Hematopoietic multipotent progenitor cell treated with erythropoietin and hydrocortisone succinate and interleukin-3 and kit ligand, for 8 days (in vitro differentiated cells): ENCODE results near the gene PSD.

Experiments used
- DNase-seq: peaks from one replicate; pipeline ENCODE4 v3.0.0-alpha.2; 2015

The PSD gene

DNA sequence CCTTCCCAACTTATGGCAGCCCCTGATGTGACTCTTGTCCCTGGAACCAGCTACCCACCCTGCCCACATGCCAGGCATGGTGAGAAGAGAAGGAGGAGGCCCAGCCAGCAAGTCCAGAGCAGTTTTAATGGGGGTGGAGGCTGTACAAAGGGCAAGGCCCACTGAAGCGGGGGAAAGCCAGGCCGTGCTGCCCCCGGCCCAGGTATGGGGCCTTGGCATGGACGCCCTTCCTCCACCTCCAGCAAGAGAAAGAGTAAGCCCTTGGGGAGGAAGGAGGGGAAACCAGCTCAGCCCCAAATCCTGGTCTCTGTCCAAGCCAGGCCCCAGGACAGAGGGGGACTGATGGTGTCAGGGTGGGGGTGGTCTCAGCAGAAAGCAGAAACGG is 16.1 kb downstream of the PSD start:
- DNase-seq: no peak

- DNase-seq: no peak
These were observed 16.7 kb downstream of the PSD start for GRCh38 chr10:102401735-102402511.

DNA sequence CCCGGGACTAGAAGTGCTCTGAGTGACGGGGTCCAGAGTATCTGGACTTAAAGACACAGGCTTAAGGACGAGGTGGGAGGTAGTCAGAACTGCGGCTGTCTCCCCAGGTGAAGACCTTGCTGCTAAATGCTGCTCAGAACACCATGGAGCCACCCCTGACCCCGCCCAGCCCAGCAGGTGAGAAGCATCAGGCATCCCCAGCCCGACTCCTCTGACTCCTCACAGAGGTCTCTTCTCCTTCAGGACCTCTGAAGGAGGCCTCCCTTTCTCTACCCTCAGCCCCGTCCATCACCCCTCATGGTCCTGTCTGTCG is 17.3 kb downstream of the PSD start:
- DNase-seq: no peak

- DNase-seq: no peak
These were observed 17.8 kb downstream of the PSD start for GRCh38 chr10:102400598-102401341.

DNA sequence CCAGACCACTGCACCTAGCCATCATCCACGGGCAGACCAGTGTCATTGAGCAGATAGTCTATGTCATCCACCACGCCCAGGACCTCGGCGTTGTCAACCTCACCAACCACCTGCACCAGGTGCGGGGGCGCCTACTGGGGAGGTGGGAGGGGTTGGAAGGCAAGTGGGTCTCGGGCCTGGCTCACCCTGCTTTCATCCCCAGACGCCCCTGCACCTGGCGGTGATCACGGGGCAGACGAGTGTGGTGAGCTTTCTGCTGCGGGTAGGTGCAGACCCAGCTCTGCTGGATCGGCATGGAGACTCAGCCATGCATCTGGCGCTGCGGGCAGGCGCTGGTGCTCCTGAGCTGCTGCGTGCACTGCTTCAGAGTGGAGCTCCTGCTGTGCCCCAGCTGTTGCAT is 18.5 kb downstream of the PSD start:
- DNase-seq: no peak

DNA sequence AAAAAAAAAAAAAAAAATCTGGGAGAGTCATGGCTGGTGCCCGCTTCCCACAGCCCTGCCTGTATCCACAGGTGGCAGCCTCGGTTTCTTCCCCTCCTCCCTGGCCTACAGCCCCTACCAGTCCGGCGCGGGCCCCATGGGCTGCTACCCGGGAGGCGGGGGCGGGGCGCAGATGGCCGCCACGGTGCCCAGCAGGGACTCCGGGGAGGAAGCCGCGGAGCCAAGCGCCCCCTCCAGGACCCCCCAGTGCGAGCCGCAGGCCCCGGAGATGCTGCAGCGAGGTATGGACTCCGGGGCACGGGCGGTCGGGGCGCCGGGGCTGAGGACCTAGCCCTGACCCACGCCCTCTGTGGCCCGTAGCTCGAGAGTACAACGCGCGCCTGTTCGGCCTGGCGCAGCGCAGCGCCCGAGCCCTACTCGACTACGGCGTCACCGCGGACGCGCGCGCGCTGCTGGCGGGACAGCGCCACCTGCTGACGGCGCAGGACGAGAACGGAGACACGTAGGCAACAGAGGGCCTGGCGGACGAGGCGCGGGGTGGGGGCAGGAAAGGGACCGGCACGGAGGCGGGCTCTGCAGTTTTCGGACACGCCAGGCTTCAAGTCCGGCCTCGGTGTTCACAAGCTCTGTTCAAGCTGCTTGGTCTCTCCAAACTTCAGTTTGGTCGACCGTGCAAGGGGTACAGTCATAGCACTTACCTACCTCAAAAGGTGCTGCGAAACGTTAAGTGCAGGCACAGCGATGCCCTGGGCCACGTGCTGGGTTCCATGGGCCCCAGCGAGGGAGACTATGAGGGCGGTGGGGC is 19.2 kb downstream of the PSD start:
- peak; percentile 81 for DNase-seq

- no peak for DNase-seq
These were observed 20.2 kb downstream of the PSD start for GRCh38 chr10:102398172-102399020.

GRCh38 chr10:102397222-102398171 is 21.1 kb downstream of the PSD start:
- DNase-seq: no peak

GRCh38 chr10:102396730-102397151 is 21.8 kb downstream of the PSD start:
- DNase-seq: no peak

DNA sequence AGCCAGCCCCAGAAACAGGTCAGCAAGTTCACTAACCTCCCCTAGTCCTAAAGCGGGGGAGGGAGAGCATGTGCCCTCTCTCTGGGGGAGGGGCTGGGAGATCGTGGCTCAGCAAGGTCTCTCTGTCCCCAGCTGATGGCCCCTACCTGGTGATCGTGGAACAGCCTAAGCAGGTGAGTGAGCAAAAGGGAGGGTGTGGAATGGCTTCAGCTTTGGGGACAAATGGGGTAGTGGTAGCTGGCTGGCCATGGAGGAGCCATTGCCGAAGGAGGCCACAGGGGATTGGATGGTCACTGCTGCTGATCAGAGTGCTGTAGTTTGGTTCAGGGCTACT is 22.3 kb downstream of the PSD start:
- DNase-seq: no peak

- peak; percentile 77 for DNase-seq
These were observed 22.9 kb downstream of the PSD start, which contains the start of gene NFKB2 for GRCh38 chr10:102395400-102396316. TSS of gene NFKB2 (plus strand) at chr10:102395705. CDS start at chr10:102395960, 255 bp downstream.

DNA sequence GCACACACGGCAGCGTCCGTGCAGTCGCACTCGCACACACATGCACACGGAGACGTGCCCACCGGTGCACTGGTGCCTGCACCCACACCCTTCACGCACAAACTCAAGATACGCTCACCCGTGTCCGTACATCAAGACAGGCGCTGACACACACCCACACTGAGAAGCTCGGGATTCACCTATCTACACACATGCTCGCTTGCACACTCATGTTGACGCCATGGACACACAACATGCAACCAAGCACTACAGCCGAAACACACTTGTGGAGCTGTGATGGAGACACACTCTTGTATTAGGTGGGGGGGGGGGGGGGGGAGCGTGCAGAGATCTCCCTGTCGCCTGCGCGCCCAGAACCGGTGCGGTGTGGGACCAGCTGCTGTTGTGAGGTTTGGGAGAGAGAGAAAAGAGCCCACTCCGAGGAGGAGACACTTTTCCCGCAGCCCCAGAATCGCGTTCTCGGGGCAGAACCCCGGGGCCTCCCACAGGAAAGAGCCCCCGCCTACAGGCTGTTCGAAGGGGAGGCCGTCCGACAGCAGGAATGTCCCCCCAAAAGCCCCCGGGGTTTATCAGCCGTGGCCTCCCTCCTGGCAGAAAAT is 23.7 kb downstream of the PSD start:
- peak; percentile 45 for DNase-seq

DNA sequence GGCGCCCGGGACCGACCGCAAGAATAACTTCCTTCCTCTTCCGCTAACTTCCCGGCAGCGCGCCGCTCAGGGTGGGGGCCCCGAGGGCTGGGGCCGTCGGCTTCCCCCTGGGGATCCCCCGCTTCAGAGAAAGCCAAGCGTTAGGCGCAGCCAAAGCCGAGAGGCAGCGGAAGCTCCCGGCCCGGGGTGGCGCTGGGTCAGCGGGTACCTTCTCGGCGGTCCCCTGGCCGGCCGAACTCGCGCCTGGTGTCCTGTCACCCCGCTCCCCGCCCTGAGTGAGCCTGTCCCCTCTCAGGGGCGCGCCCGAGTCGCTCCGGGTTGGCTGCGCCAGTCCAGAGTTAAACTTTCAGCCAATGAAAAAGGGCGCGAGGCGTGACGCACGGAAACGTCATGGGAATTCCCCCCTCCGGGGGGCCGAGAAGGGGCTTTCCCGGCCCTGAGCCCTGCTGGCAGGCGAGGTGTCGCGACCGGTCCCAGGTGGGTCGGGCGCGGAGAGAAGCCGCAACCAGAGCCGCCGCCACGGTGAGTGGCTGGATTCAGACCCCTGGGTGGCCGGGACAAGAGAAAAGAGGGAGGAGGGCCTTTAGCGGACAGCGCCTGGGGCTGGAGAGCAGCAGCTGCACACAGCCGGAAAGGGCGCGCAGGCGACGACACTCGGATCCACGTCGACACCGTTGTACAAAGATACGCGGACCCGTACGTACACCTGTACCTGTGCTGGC is 24.3 kb downstream of the PSD start:
- DNase-seq: peak; percentile 93

- DNase-seq: no peak
These were observed 25.0 kb downstream of the PSD start for GRCh38 chr10:102393411-102394078.

GRCh38 chr10:102392306-102392705 is 26.3 kb downstream of the PSD start:
- DNase-seq: no peak

DNA sequence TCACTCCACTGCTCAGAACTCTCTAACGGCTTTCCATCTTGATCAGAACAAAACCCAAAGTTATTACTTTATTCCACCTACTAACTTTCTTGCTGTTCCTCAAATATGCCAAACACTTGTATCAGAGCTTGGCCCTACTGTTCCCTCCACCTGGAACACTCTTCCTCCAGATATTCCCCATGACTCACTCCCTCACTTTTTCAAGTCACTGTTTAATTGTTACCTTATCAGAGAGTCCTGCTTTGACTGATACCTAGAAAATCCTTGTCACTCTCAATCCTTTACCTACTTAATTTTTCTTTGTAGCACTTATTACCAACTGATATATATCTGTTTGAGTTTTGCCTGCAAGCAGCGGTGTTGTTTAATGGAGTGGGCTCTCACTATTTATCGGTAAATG is 28.7 kb downstream of the PSD start:
- no peak for DNase-seq

DNA sequence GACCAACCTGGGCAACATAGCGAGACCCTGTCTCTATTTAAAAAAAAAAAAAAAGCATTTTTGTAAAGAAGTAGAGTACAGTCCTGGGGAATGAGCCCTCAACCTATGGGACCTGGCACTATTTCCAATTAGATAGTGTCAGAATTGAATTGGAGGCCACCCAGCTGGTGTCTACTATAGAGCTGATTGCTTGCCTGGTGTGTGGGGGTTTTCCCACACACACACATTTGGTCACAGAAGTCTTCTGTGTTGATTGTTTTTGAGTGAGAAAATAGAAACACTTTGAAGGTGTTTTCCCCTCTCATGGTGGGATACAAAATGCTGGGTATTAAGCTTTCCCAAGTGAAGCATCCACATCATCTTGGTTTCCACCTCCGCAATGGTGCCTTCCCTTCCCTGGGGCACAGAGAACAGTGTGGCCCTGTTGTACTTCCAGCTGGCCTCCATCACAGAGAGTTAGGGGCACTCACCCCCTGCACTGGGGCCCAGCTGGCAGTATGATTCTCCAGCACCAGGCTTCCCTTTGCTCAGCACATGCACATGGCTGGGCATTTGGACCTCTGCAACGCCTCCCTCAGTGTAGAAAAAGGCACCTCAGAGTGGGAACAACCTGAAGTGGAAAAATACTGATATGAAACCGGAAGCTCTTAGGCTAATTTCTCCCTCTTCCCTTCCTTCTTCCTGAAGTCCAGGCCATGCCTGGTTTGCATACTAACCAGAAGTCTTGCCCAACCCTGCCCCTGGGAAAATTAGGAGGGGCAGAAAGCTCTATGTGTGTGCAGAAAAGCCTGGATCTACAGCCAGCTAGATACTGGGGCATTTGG is 33.8 kb downstream of the PSD start:
- no peak for DNase-seq

DNA sequence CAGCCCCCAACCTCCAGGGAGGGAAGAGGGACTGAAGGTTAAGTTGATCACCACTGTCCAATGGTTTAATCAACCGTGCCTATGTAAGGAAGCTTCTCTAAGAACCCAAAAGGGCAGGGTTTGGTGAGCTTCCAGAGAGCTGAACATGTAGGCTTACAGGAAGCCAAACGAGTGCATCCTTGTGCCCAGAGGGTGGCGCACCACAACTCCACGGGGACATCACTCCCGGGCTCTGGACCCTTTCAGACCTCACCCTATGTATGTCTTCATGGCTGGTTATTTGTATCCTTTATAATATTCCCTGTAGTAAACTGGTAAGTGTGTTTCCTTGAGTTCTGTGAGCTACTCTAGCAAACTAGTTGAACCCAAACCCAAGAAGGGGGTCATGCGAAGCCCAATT is 34.5 kb downstream of the PSD start:
- peak; percentile 19 for DNase-seq
